WI38 (cell line): ENCODE data around the gene VASN.

Experiments used
- H3K4me3 ChIP-seq: 2 replicates; pipeline ENCODE4 v1.5.1; 2011; ENCODE audit warnings: low read depth, mild to moderate bottlenecking, control low read depth, low read length
- TF ChIP-seq, protein P1 (sequence below): IDR thresholded peaks from 2 replicates; pipeline ENCODE4 v1.5.1; 2012; ENCODE audit warnings: low read depth, mild to moderate bottlenecking, control low read depth, low read length

VASN gene

DNA sequence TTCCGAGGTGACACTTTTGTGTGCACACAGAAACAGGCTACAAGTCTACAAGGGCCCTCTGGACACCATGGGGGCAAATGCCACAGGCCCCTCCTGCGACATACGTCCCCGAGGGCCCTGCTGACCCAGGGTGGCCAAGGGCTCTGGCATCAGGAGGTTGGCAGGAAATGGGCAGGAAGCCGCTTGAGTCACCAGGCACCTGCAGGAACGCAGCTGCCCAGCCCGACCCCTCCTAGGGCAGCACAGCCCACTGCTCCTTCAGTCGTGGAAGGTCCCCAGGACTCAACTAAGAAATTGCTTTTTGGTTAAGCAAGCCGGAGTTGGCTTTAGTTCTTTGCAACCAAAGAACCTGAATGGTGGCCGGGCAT, 36.7 kb downstream of the VASN start:
- TF ChIP-seq, protein P1, sequence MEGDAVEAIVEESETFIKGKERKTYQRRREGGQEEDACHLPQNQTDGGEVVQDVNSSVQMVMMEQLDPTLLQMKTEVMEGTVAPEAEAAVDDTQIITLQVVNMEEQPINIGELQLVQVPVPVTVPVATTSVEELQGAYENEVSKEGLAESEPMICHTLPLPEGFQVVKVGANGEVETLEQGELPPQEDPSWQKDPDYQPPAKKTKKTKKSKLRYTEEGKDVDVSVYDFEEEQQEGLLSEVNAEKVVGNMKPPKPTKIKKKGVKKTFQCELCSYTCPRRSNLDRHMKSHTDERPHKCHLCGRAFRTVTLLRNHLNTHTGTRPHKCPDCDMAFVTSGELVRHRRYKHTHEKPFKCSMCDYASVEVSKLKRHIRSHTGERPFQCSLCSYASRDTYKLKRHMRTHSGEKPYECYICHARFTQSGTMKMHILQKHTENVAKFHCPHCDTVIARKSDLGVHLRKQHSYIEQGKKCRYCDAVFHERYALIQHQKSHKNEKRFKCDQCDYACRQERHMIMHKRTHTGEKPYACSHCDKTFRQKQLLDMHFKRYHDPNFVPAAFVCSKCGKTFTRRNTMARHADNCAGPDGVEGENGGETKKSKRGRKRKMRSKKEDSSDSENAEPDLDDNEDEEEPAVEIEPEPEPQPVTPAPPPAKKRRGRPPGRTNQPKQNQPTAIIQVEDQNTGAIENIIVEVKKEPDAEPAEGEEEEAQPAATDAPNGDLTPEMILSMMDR: no peak
- H3K4me3 ChIP-seq: no peak overlapping the region

DNA sequence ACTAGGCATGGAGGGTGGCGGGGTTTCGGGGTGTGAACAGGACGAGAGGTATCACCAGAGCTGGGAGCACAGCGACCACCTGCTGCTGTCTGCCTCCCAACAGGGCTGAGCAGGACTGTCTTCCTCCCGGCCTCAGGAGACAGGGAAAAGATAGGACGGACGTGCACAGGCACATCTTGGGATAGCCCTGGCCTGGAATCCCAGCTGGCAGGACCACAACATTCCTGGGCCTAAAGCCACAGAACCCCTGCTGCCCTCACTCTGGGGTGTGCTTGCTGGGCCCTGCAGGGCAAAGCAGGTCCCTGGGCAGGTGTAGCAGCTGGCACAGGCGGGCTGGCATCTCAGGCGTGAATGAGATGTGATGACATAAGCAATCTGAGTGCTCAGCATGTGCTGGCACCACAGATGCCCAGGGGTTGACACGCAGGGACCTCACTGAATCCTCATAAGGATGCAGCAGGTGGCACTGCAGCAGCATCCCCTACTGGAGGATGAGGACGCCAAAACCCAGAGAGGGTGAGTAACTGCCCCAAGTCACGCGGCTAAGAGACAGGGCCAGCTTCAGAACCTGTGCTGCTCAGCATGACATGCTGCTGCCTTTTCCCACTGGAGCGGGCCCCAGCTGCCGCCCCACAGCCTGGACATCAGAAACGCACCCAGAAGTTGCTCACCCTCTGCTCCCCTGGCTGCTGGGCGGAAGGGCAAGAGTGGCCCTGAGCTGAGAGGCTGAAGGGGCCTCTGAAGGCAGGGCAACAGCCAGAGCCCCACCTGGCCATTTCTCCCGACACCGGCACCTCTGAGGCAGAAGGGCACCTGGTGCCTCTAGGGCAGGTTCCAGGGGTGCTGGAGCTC, 37.7 kb downstream of the VASN start:
- TF ChIP-seq, protein P1: 0 out of 2 replicates have a peak, but pooled peaks have one; percentile 7
- no peak overlapping the region for H3K4me3 ChIP-seq

DNA sequence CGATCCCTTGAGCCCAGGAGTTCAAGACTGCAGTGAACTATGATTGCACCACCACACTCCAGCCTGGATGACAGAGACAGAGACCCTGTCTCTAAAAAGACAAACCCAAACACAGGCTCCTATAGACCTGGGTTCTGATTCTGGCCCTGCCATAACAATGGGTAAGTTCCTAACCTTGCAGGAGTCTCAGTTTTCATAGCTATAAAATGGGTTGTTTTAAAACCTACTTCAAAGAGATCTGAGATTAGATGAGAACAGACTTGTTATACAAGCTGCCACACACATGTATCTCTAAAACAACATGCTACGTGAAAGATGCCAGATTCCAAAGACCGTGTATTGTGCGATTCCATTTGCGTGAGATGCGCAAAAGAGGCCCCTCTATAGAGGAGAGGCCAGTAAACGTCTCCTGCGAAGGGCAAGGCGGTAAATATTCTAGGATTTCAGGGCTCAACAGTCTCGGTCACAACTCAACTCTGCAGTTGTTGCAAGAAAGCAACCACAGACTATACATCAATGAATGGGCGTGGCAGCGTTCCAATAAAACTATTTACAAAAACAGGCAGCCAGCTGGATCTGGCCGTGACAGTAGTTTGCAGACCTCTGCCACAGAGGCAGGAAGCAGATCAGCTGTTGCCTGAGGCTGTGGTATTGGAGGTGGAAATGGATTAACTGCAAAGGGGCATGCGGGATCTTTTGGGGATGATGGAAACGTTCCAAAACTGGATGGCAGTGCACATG, 38.9 kb downstream of the VASN start:
- no peak overlapping the region for H3K4me3 ChIP-seq
- TF ChIP-seq, protein P1: no peak

DNA sequence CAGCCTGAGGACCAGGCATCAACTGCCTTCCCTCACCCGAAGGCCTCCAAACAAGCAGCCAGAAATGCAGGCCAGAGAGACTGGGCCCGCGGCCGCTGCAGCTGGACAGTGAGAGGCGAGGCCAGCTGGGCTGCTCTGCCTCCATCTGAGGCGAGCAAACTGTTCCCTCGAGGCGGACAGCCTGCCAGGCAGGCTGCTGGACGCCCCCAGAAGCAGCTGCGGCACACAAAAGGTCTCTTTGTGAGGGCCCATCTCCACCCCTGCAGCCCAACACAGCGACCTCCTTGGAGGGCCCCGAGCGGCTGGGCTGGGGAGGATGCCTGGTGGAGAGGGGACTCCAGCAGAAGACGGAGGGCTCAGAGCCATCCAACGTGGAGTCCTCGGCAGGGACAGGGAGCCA, 40.0 kb downstream of the VASN start:
- H3K4me3 ChIP-seq: no peak overlapping the region
- TF ChIP-seq, protein P1: no peak

DNA sequence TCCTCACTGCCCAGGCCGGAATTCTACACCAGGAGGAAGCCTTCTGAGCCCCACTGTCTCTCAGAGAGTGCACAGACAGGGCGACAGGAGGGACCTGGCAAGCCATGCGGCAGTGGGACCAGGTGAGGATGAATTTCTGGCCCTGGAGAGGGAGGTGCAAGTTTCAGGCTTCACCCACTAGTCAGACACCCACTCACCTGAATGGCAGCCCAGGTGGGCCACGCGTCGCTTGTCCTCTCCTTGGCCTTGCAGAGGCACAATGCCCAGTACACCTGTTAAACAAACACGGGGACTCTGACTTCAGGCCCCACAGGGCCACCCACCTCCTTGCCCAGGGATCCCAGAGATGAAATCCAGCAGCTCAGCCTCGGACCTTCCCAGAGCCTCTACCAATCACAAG, 40.5 kb downstream of the VASN start:
- no peak overlapping the region for H3K4me3 ChIP-seq
- TF ChIP-seq, protein P1: no peak

DNA sequence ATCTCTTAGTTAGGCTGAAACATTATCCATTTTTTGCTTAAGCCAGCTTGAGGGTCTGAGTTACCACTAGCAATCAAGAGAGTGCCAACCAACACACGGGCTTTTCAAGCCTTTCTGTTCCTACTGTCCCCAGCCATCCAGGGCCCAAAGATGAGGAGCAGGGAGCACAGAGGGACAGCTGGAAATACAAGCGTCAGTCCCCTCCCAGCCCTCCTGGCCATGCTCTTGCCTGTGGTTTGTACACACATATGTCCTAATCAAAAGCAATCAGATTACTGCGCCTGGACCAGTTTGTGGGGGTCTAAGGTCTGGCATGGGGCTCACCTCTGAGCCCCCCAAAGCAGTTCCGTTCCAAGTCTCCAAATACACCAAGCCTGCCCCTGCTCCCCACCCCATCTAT, 41.2 kb downstream of the VASN start:
- H3K4me3 ChIP-seq: no peak overlapping the region
- TF ChIP-seq, protein P1: no peak

DNA sequence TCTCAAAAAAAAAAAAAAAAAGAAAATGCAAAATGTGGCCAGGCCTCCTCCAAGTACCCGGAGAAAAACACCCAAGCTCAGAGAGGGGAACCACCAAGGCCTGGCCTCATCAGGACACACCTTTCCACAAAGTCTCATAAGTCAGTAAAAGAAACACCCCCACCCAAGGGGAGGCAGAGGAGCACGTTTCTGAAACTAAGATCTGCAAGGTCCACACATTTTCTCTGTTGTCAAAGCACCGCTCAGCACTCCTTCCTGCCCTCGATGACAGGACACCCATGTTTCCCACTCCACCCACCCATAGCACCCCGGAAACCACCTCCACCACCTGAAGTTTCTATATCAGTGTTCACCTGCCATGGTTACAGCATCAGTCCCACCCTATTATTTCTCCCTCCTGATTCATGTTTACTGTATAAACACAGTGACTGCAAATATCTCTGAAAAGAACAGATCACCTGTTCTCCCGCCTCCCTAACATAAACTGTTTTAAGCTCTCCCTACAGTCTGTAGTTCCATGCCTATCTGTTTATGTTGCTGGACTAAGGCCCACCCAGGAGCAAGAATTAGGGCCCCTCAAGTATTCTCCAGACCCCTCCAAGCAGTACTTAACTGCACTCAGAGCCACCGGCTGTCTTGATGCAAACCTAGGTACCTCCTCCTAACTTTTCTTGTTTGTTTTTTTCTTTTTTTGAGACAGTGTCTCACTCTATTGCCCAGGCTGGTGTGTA, 42.7 kb downstream of the VASN start:
- 0 out of 2 replicates have a peak overlapping the region, but pooled peaks have one; percentile 84 for H3K4me3 ChIP-seq
- TF ChIP-seq, protein P1: no peak
